Adrenal gland (tissue), 12 donors: Measurements from ENCODE around the gene MISP3. TPM values are rescaled to one million over a fixed set of nuclear protein-coding genes. Genes with fewer than 3 reads are reported as not detected.

ENCODE experiments used
- DNase-seq, 7 donors: peaks; one replicate each; pipeline ENCODE4 v3.0.0-alpha.2; 2019 to 2020
- H3K27ac ChIP-seq, 5 donors: fragments of 200-600 bp; sonication (generic) in 4 of 5; 1 replicate in 3 of 5; 2 replicates in 2 of 5; pipeline versions ENCODE4 v1.5.1 to v1.8.0; 2016 to 2020; ENCODE audit warnings: mild to moderate bottlenecking in 1 of 5
- H3K27me3 ChIP-seq: fragments of 200-600 bp; 2 replicates; pipeline ENCODE4 v1.8.0; 2021
- H3K36me3 ChIP-seq, 2 donors: fragments of 200-600 bp; replicated peaks in 1 of 2; 1 replicate in 1 of 2; 2 replicates in 1 of 2; pipeline versions ENCODE4 v1.5.1 to v1.8.0; 2018 to 2022
- H3K4me1 ChIP-seq, 2 donors: fragments of 200-600 bp; replicated peaks in 1 of 2; 1 replicate in 1 of 2; 2 replicates in 1 of 2; pipeline versions ENCODE4 v1.5.1 to v1.8.0; 2018 to 2021
- H3K4me3 ChIP-seq, 4 donors: fragments of 200-600 bp; sonication (generic) in 3 of 4; one replicate each; pipeline ENCODE4 v1.5.1; 2016 to 2018
- H3K9me3 ChIP-seq, 3 donors: fragments of 200-600 bp; sonication (generic) in 1 of 3; replicated peaks in 1 of 3; 1 replicate in 2 of 3; 2 replicates in 1 of 3; pipeline versions ENCODE4 v1.5.1 to v1.8.0; 2016 to 2021
- POLR2A ChIP-seq, 2 donors: fragments of 450-650 bp; IDR thresholded peaks; one replicate each; pipeline ENCODE4 v1.6.1; 2017; ENCODE audit warnings: antibody characterized with exemption in 2 of 2, mild to moderate bottlenecking in 2 of 2, moderate library complexity in 1 of 2
- WGBS, 4 donors: extraction: QIAGEN DNeasy Blood & Tissue Kit in 2 of 4; methylation state at CpG; one replicate each; pipeline versions ENCODE4 v1.1.5 to v1.1.7; 2013 to 2017; 5-methylcytosine and 5-hydroxymethylcytosine counted together
- intact Hi-C, 2 donors: fragments of 100-400 bp; cut with DNase I; formaldehyde crosslinking; loops; one replicate each; pipeline versions ENCODE4 v1.14.1 to v1.15.0; 2022 to 2023
- polyA plus RNA-seq, 3 donors: library from polyadenylated mRNA; stranded (reverse); fragments of 200-250 nt in 2 of 3; fragments of 350-450 nt in 1 of 3; fragmentation: Illumina TruSeq in 1 of 3; extraction: RNeasy Lipid Tissue Mini Kit (QIAGEN cat#74804) in 1 of 3; gene quantifications; one replicate each; pipeline ENCODE4 v1.2.3, GENCODE V29; 2013 to 2014
- total RNA-seq, 9 donors: library from RNA; depleted of rRNA in 4 of 9; stranded (reverse); fragments of >200 nt in 4 of 9; fragments of 120-200 nt in 1 of 9; fragmentation: NEBNext Ultra II Directional in 1 of 9; extraction: Animal tissue kit (Norgen Biotek cat#: 25700) in 1 of 9; gene quantifications; one replicate each; pipeline versions ENCODE4 v1.1.0 to v1.2.4, GENCODE V29; 2013 to 2023
- TF ChIP-seq, protein P1 (sequence below), 6 experiments: fragments of 450-650 bp in 4 of 6; fragments of 200-600 bp in 2 of 6; sonication (generic) in 1 of 6; IDR thresholded peaks; 1 replicate in 5 of 6; 2 replicates in 1 of 6; pipeline versions ENCODE4 v1.5.1 to v1.8.0; 2016 to 2021; ENCODE audit warnings: antibody characterized with exemption in 6 of 6, mild to moderate bottlenecking in 2 of 6, moderate library complexity in 1 of 6
- donor health status: healthy with polysubstance abuse.
- donor health status: Bipolar disorder and iron deficiency.
- donor health status: DM: yes; HTN: yes; CAD: no.
- donor health status: DM: no; HTN: no; CAD: no.
- donor health status: DM: no; HTN: no; CAD: no.
- donor health status: DM: yes; HTN: yes; CAD: no.

The MISP3 gene
- total and polyA plus RNA-seq, 12 donors: 0.78 to 87.9 (median 3.2) TPM

DNA sequence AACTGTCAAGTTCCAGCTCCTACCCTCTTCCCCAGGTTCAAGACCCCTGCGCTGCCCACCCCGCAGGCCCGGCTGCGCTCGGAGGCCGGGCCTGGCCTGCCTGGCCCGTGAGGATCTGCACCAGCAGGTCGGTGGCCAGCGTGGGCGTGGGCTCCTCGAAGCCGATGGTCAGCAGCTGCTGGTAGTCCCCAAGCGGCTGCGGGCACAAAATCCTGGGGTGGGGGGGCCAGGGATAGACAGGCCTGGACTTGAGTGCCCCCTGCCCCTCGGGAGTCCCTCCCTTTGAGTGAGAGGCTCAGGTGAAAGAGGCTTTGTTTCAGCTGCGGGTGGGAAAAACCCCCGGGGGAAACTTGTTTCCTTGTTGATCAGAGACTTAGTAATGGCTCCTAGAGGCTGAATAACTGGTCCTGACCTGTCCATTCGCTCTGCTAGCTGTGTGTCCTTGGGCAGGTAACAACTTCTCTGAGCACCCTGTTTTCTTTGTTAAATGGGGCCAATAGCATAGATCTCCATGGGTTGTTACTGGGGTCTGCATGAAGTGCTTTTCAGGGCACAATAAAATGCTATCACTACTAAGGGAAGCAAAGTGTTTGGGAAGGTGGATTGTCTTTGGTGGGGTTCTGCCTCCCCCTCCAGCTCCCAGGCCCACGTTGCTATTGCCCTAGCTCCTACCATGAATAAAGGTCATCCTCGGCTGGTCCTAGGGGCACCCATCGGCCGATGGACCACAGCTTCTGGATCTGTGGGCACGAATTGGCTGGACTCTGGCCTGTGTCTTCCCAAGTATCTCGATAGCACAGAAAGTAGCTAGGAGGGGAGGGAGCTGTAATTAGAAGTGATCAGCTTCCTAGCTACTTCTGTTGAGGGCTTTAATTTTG is 9.4 kb downstream of the MISP3 start:
- DNase-seq: peak in 4 of 7 donors; percentile 60 to 78 (median 62)
- WGBS, 4 donors: 16 to 50% (median 20%) methylated on average over 8 to 24 of the region's 24 CpGs
- intact Hi-C loops: loop anchor here in 1 of 2 donors (10.0 kb wide), 1 partner anchor 53 kb away; the partner anchor contains the start of gene ASF1B

DNA sequence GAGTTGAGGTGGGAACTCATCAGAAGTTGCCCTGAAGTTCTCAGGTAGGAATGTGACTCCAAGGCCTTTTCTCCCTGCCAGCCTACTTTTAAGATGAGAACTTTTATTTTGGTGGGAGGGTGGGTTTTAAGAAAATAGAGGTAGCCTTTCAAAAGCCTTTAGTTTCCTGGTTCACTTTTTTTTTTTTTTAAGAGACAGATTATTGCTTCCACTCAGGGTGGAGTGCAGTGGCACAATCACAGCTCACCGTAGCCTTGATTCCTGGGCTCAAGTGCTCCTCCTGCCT is 10.0 kb downstream of the MISP3 start:
- 46 to 85% (median 60%) methylated on average over 1 of the region's 1 CpG for WGBS, 4 donors
- intact Hi-C loops: loop anchor here in 1 of 2 donors (10.0 kb wide), 1 partner anchor 52 kb away; the partner anchor contains the start of gene ASF1B
- H3K36me3 ChIP-seq: no peaks in the 10 kb centered on the region
- no peak for TF ChIP-seq POLR2A (IDR thresholded peaks at IDR 0.05)
- TF ChIP-seq, protein P1, sequence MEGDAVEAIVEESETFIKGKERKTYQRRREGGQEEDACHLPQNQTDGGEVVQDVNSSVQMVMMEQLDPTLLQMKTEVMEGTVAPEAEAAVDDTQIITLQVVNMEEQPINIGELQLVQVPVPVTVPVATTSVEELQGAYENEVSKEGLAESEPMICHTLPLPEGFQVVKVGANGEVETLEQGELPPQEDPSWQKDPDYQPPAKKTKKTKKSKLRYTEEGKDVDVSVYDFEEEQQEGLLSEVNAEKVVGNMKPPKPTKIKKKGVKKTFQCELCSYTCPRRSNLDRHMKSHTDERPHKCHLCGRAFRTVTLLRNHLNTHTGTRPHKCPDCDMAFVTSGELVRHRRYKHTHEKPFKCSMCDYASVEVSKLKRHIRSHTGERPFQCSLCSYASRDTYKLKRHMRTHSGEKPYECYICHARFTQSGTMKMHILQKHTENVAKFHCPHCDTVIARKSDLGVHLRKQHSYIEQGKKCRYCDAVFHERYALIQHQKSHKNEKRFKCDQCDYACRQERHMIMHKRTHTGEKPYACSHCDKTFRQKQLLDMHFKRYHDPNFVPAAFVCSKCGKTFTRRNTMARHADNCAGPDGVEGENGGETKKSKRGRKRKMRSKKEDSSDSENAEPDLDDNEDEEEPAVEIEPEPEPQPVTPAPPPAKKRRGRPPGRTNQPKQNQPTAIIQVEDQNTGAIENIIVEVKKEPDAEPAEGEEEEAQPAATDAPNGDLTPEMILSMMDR (IDR thresholded peaks at IDR 0.05): no peak
- no peak for DNase-seq
- peaks cover 14 to 16% of the 10 kb centered on the region in 2 donors for H3K4me1 ChIP-seq
- H3K27ac ChIP-seq: peak overlapping the region in 2 of 5 donors; percentile 87 to 94
- no peaks in the 10 kb centered on the region for H3K27me3 ChIP-seq
- peak overlapping the region in 1 of 4 donors; percentile 81 for H3K4me3 ChIP-seq
- no peaks in the 10 kb centered on the region for H3K9me3 ChIP-seq

More for the DNA sequence above, 9.4 kb downstream of the MISP3 start:
- no peak for TF ChIP-seq POLR2A (IDR thresholded peaks at IDR 0.05)
- TF ChIP-seq, protein P1 (IDR thresholded peaks at IDR 0.05): peak in 1 of 6 experiments; percentile 8
- H3K36me3 ChIP-seq: no peaks in the 10 kb centered on the region
- peaks cover 14 to 16% of the 10 kb centered on the region in 2 donors for H3K4me1 ChIP-seq
- peak overlapping the region; percentile 2 to 95 (median 82) for H3K4me3 ChIP-seq
- no peaks in the 10 kb centered on the region for H3K27me3 ChIP-seq
- peak overlapping the region; percentile 79 to 94 (median 89) for H3K27ac ChIP-seq
- H3K9me3 ChIP-seq: no peaks in the 10 kb centered on the region

DNA sequence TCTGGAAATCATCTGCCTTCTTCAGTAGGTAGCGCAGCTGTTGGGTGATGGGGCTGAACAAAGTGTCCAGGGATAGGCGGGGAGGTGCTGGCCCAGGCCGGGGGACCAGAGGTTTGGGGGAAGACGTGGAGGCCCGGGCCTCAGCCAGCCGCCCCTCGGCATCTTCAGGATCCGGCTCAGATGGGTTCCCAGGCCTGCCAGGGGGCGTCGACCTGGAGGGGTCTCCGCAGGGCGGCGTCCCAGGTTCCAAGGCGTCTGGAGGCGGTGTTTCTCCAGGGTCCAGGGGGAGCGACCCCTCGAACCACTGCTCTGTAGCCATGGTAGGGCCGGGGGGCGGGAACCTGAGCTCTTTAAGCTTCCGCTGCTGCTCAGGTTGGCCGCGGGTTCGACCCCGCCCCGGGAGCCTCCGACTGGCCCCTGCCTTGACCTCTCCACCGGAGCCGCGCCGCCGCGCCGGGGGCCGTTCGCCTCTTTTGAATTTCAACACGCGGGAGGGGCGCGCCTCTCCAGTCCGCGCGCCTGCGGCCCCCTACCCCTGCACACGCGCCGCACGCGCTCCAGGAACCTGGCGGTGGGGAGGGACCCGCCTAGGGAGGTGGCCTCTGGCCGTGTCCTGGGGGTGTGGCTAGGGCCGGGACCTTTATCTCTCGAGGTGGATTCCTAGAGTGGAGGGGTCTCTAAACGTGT is 12.9 kb downstream of the MISP3 start, which contains the start of gene C19orf67:
C19orf67 (minus strand) TSS at position 475 of the 687 bp plus-strand sequence; CDS start at position 319, 156 bp downstream.
- intact Hi-C loops: loop anchor here in 1 of 2 donors (10.0 kb wide), 1 partner anchor 49 kb away; the partner anchor contains the start of gene ASF1B
- Histone ChIP-seq H3K27ac (no peak within 1 kb of the TSS), H3K9me3 (no peaks in the 10 kb centered on the region), H3K4me3 (no peak within 1 kb of the TSS), H3K27me3 (no peaks in the 10 kb centered on the region), H3K4me1 (peaks cover 11 to 16% of the 10 kb centered on the region in 2 donors), H3K36me3 (peaks cover 0 to 12% of the 10 kb centered on the region in 2 donors)
- TF ChIP-seq, protein P1 (IDR thresholded peaks at IDR 0.05): no peak
- no peak for TF ChIP-seq POLR2A (IDR thresholded peaks at IDR 0.05)
- 52 to 68% (median 59%) methylated on average over 12 to 54 of the region's 54 CpGs for WGBS, 4 donors
- DNase-seq: peak in 1 of 7 donors; percentile 16

DNA sequence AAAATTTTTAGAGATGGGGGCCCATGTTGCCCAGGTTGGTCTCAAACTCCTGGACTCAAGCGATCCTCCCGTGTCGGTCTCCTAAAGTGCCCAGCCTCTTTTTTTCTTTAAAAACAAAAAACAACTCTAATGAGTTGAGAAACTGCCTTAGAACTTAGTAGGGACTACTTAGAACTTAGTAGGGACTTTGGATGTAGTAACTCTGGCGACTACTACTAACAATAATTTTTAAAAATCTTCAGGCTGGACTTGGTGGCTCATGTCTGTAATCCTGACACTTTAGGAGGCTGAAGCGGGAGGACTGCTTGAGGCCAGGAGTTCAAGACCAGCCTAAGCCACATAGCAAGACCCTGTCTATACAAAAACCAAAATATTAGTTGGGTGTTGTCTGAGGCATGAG is 13.5 kb downstream of the MISP3 start:
- Histone ChIP-seq H3K4me1 (peaks cover 9 to 14% of the 10 kb centered on the region in 2 donors), H3K4me3 (no peak overlapping the region), H3K9me3 (no peaks in the 10 kb centered on the region), H3K36me3 (peaks cover 0 to 12% of the 10 kb centered on the region in 2 donors), H3K27me3 (no peaks in the 10 kb centered on the region), H3K27ac (no peak overlapping the region)
- intact Hi-C loops: loop anchor here in 1 of 2 donors (10.0 kb wide), 1 partner anchor 49 kb away; the partner anchor contains the start of gene ASF1B
- no peak for DNase-seq
- WGBS, 4 donors: 81 to 93% (median 91%) methylated on average over 5 of the region's 5 CpGs
- no peak for TF ChIP-seq POLR2A (IDR thresholded peaks at IDR 0.05)
- TF ChIP-seq, protein P1 (IDR thresholded peaks at IDR 0.05): no peak
